A549 (cell line): ENCODE results near the gene RCOR3. TPM values are rescaled to one million over a fixed set of nuclear protein-coding genes. Genes with fewer than 3 reads are reported as not detected.
"Not testable (repeated sequence)": the region's sequence is repeated elsewhere in the genome, so short reads cannot be mapped to it uniquely, and the experiment has no call there.

Source experiments
- ATAC-seq, 2 experiments: fragments of 200-7000 bp in 1 of 2; fragments of >200 bp in 1 of 2; cut with Nextera tagmentation in 1 of 2; cut with Tn5 transposase in 1 of 2; 3 replicates each; pipeline versions ENCODE4 v1.8.0 to v1.9.1; 2018 to 2020; ENCODE audit warnings: mild to moderate bottlenecking in 1 of 2, moderate library complexity in 1 of 2
- CTCF ChIA-PET: fragments of 300-600 bp; sonication (Branson Sonifier 250); formaldehyde crosslinking; extraction: SDS; loops from one replicate; lab custom pipeline; 2021; ENCODE audit warnings: antibody characterized with exemption, inconsistent platforms; lab: Yijun Ruan, JAX
- POLR2A ChIA-PET: fragments of 350-600 bp; formaldehyde crosslinking; extraction: SDS; loops from one replicate; lab custom pipeline; 2021; ENCODE audit warnings: antibody characterized with exemption, inconsistent platforms; lab: Yijun Ruan, JAX
- DNase-seq, 2 experiments: peaks; one replicate each; pipeline versions ENCODE4 v3.0.0 to v3.0.0-alpha.2; 2011 to 2016; ENCODE audit warnings: low read depth in 1 of 2, low spot score in 1 of 2
- FAIRE-seq: peaks from 2 replicates; lab custom pipeline; 2011; peaks lifted over from hg19 to GRCh38; lab: Jason Lieb, UNC
- H3K27ac ChIP-seq, 2 experiments: fragments of >200 bp; sonication (Bioruptor Twin); formaldehyde crosslinking; 3 replicates each; pipeline ENCODE4 v1.5.1; 2016 to 2017
- H3K4me1 ChIP-seq: fragments of >200 bp; sonication (Bioruptor Twin); formaldehyde crosslinking; 3 replicates; pipeline ENCODE4 v1.6.1; 2016
- H3K4me2 ChIP-seq: fragments of >200 bp; sonication (Bioruptor Twin); formaldehyde crosslinking; 3 replicates; pipeline ENCODE4 v1.6.1; 2016
- H3K4me3 ChIP-seq: fragments of >200 bp; sonication (Bioruptor Twin); formaldehyde crosslinking; 3 replicates; pipeline ENCODE4 v1.5.1; 2016
- H3K9me3 ChIP-seq: fragments of >200 bp; sonication (Bioruptor Twin); formaldehyde crosslinking; 3 replicates; pipeline ENCODE4 v1.6.1; 2016
- BHLHE40 ChIP-seq: IDR thresholded peaks from 2 replicates; pipeline ENCODE4 v1.6.1; 2012; ENCODE audit warnings: low read depth, low read length, inconsistent platforms
- CBX8 ChIP-seq: fragments of 200-600 bp; sonication (generic); IDR thresholded peaks from 2 replicates; pipeline ENCODE4 v1.6.1; 2016
- EP300 ChIP-seq, 2 experiments: fragments of >200 bp; sonication (Bioruptor Twin); formaldehyde crosslinking; IDR thresholded peaks; 2 replicates in 1 of 2; 3 replicates in 1 of 2; pipeline ENCODE4 v1.6.1; 2016 to 2017
- FOXS1 ChIP-seq: fragments of 250-450 bp; sonication (Bioruptor Pico); IDR thresholded peaks from 2 replicates; pipeline ENCODE4 v1.5.0; 2020; ENCODE audit warnings: mild to moderate bottlenecking, moderate library complexity
- HOXB13 ChIP-seq: fragments of 250-450 bp; sonication (Bioruptor Pico); IDR thresholded peaks from 2 replicates; pipeline ENCODE4 v1.5.0; 2020; ENCODE audit warnings: low read depth, mild to moderate bottlenecking, moderate library complexity
- PHF8 ChIP-seq: fragments of 200-600 bp; sonication (generic); IDR thresholded peaks from 2 replicates; pipeline ENCODE4 v1.6.1; 2016; ENCODE audit warnings: low read depth, mild to moderate bottlenecking, antibody characterized with exemption, moderate library complexity, borderline replicate concordance
- POLR2AphosphoS2 ChIP-seq: conservative IDR thresholded peaks from 2 replicates; pipeline ENCODE4 v1.6.1; 2012; ENCODE audit warnings: low read length, improper control_type of control experiment, inconsistent platforms
- RAD21 ChIP-seq, 2 experiments: fragments of >200 bp in 1 of 2; sonication (Bioruptor Twin) in 1 of 2; formaldehyde crosslinking in 1 of 2; IDR thresholded peaks in 1 of 2; conservative IDR thresholded peaks in 1 of 2; 2 replicates in 1 of 2; 3 replicates in 1 of 2; pipeline ENCODE4 v1.6.1; 2012 to 2018; ENCODE audit warnings: inconsistent platforms in 1 of 2
- RNF2 ChIP-seq: fragments of 200-600 bp; sonication (generic); IDR thresholded peaks from 2 replicates; pipeline ENCODE4 v1.6.1; 2016; ENCODE audit warnings: low read depth, mild to moderate bottlenecking, antibody characterized with exemption, moderate library complexity, borderline replicate concordance
- TFCP2L1 ChIP-seq: fragments of 250-450 bp; sonication (Bioruptor Pico); IDR thresholded peaks from 2 replicates; pipeline ENCODE4 v1.5.0; 2021; ENCODE audit warnings: mild to moderate bottlenecking
- TP53 ChIP-seq: fragments of 250-450 bp; sonication (Bioruptor Pico); IDR thresholded peaks from 2 replicates; pipeline ENCODE4 v1.5.0; 2021; ENCODE audit warnings: mild to moderate bottlenecking, moderate library complexity
- ZFP36 ChIP-seq: fragments of 450-650 bp; IDR thresholded peaks from 2 replicates; pipeline ENCODE4 v1.6.1; 2014; ENCODE audit warnings: borderline replicate concordance; ENCODE audit not compliant: partially characterized antibody
- WGBS: methylation state at CpG from one replicate; pipeline ENCODE4 v1.1.6; 2017; ENCODE audit errors: missing lambda C conversion rate; 5-methylcytosine and 5-hydroxymethylcytosine counted together
- polyA plus RNA-seq, 4 experiments: library from polyadenylated mRNA; depleted of rRNA in 3 of 4; stranded (reverse); fragments of >200 nt; fragmentation: RNase III in 1 of 4; extraction: RNeasy Plus Mini Kit Qiagen cat#74134 plus additional on column Dnase treatment in 1 of 4; gene quantifications; 2 replicates in 3 of 4; 3 replicates in 1 of 4; pipeline ENCODE4 v1.2.3, GENCODE V29; 2011 to 2017
- TF ChIP-seq, protein P1 (sequence below): fragments of 250-450 bp; sonication (Bioruptor Pico); IDR thresholded peaks from 2 replicates; pipeline ENCODE4 v1.5.0; 2020; ENCODE audit warnings: low read depth, mild to moderate bottlenecking, moderate library complexity
- TF ChIP-seq, protein P2 (sequence below): fragments of 450-650 bp; IDR thresholded peaks from 2 replicates; pipeline ENCODE4 v1.6.1; 2014; ENCODE audit warnings: antibody characterized with exemption
- TF ChIP-seq, protein P3 (sequence below): fragments of >200 bp; sonication (Bioruptor Twin); formaldehyde crosslinking; IDR thresholded peaks from 3 replicates; pipeline ENCODE4 v1.5.1; 2016
- TF ChIP-seq, protein P4 (sequence below): fragments of >200 bp; sonication (Bioruptor Twin); formaldehyde crosslinking; IDR thresholded peaks from 2 replicates; pipeline ENCODE4 v1.6.1; 2016

The RCOR3 gene
- polyA plus RNA-seq, 2 of the 4 experiments (the other 2 are of a cell fraction) = 16.3 to 40.7 TPM

DNA sequence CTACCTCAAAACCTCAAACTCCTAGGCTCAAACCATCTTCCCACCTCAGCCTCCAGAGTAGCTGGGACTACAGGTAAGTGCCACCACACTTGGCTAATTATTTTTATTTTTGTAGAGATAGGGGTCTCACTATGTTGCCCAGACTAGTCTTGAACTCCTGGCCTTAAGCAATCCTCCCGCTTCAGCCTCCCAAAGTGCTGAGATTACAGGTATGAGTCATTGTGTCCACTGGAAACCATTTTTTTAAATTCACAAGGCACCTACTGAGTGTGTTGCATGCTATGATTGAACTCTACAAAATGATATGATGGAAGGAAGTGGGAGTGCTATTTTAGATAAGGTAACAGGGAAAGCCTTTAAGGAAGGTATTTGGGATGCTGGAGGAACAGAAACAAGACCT is 41.8 kb upstream of the RCOR3 start (continued):
- TF ChIP-seq, protein P1, sequence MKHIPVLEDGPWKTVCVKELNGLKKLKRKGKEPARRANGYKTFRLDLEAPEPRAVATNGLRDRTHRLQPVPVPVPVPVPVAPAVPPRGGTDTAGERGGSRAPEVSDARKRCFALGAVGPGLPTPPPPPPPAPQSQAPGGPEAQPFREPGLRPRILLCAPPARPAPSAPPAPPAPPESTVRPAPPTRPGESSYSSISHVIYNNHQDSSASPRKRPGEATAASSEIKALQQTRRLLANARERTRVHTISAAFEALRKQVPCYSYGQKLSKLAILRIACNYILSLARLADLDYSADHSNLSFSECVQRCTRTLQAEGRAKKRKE = no peak
- no peak for TF ChIP-seq RNF2
- TF ChIP-seq TFCP2L1 (CRISPR knock-in tag) = no peak
- TF ChIP-seq POLR2AphosphoS2 = no peak
- no peak for TF ChIP-seq ZFP36
- TF ChIP-seq CBX8 = no peak
- TF ChIP-seq, all 56 proteins: peak for 0

DNA sequence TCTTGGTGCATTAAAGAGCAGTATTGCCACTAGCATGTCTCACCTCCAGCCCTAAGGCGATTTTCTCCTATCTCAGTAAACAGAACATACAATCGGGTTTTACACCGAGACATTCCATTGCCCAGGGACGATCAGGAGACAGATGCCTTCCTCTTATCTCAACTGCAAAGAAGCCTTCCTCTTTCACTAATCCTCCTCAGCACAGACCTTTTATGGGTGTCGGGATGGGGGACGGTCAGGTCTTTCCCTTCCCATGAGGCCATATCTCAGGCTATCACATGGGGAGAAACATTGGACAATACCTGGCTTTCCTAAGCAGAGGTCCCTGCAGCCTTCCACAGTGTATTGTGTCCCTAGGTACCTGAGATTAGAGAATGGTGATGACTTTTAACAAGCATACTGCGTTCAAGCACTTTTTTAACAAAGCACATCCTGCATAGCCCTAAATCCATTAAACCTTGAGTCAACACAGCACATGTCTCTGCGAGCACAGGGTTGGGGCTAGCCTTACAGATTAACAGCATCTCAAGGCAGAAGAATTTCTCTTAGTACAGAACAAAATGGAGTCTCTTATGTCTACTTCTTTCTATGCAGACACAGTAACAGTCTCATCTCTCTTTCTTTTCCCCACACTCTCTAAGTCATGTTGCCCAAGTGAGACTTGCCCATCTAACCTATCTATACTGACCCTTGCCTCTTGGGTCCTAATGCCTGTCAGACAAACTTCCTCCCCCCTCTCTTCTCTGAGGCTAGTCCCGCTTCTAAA is 36.5 kb upstream of the RCOR3 start:
- 45% methylated on average over 9 of the region's 9 CpGs for WGBS
- H3K4me3 ChIP-seq, CTCF ChIA-PET, H3K27ac ChIP-seq, FAIRE-seq, H3K9me3 ChIP-seq, POLR2A ChIA-PET, ATAC-seq, H3K4me1 ChIP-seq, H3K4me2 ChIP-seq, DNase-seq: not testable (repeated sequence)

DNA sequence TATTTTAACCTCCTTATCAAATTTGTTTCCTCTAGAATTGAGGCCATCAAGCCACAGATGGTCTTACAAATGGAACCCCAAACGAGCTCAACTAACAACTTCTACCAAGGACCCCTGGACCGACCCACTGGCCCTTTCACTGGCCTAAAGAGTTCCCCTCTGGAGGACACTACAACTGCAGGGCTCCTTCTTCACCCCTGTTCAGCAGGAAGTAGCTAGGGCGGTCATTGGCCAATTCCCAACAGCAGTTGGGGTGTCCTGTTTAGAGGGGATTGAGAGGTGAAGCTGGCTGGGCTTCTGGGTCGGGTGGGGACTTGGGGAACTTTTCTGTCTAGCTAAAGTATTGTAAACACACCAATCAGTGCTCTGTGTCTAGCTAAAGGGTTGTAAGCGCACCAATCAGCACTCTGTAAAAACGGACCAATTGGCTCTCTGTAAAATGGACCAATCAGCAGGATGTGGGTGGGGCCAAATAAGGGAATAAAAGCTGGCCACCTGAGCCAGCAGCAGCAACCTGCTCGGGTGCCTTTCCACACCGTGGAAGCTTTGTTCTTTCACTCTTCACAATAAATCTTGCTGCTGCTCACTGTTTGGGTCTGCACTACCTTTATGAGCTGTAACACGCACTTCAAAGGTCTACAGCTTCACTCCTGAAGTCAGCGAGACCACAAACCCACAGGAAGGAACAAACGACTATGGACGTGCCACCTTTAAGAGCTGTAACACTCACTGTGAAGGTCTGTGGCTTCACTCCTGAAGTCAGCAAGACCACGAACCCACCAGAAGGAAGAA is 30.4 kb upstream of the RCOR3 start:
- FAIRE-seq, H3K9me3 ChIP-seq, DNase-seq, POLR2A ChIA-PET, H3K4me1 ChIP-seq, ATAC-seq, H3K4me2 ChIP-seq, H3K4me3 ChIP-seq, H3K27ac ChIP-seq: not testable (repeated sequence)
- CTCF ChIA-PET = interaction anchor here (0.8 kb wide), 1 partner anchor 30 kb away, joined by 3 read pairs; no protein-coding TSS in a partner anchor
- WGBS = 60% methylated on average over 13 of the region's 13 CpGs

DNA sequence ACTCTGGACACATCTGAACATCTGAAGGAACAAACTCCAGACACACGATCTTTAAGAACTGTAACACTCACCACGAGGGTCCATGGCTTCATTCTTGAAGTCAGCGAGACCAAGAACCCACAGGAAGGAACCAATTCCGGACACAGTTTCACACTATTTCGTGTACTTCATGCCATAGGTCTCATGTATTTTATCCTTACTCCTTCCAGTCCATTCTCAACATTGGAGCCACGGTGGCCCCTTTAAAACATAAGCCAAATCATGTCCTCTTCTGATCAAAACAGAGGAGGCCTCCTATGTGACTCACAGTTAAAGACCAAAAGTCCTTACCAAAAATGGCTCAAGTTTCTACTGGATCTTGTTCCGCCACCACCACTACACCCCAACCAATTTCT is 29.8 kb upstream of the RCOR3 start:
- no peak overlapping the region for H3K4me3 ChIP-seq
- no peak overlapping the region for H3K4me2 ChIP-seq
- ChIA-PET CTCF (no interaction called here), POLR2A (no interaction called here)
- no peak for DNase-seq
- FAIRE-seq = no peak
- TF ChIP-seq, protein P2, sequence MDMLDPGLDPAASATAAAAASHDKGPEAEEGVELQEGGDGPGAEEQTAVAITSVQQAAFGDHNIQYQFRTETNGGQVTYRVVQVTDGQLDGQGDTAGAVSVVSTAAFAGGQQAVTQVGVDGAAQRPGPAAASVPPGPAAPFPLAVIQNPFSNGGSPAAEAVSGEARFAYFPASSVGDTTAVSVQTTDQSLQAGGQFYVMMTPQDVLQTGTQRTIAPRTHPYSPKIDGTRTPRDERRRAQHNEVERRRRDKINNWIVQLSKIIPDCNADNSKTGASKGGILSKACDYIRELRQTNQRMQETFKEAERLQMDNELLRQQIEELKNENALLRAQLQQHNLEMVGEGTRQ = no peak
- TF ChIP-seq EP300 (IDR thresholded peaks at IDR 0.05) (no peak), RAD21 (conservative IDR thresholded peaks at IDR 0.05 in 1 of 2, IDR thresholded peaks at IDR 0.05 in 1 of 2) (no peak), BHLHE40 (no peak), PHF8 (no peak), HOXB13 (CRISPR knock-in tag) (no peak), FOXS1 (CRISPR knock-in tag) (no peak), POLR2AphosphoS2 (no peak), TP53 (CRISPR knock-in tag) (no peak)
- TF ChIP-seq, protein P3, sequence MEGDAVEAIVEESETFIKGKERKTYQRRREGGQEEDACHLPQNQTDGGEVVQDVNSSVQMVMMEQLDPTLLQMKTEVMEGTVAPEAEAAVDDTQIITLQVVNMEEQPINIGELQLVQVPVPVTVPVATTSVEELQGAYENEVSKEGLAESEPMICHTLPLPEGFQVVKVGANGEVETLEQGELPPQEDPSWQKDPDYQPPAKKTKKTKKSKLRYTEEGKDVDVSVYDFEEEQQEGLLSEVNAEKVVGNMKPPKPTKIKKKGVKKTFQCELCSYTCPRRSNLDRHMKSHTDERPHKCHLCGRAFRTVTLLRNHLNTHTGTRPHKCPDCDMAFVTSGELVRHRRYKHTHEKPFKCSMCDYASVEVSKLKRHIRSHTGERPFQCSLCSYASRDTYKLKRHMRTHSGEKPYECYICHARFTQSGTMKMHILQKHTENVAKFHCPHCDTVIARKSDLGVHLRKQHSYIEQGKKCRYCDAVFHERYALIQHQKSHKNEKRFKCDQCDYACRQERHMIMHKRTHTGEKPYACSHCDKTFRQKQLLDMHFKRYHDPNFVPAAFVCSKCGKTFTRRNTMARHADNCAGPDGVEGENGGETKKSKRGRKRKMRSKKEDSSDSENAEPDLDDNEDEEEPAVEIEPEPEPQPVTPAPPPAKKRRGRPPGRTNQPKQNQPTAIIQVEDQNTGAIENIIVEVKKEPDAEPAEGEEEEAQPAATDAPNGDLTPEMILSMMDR = no peak
- TF ChIP-seq, protein P4, sequence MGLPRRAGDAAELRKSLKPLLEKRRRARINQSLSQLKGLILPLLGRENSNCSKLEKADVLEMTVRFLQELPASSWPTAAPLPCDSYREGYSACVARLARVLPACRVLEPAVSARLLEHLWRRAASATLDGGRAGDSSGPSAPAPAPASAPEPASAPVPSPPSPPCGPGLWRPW = no peak
- H3K4me1 ChIP-seq = no peaks in the 10 kb centered on the region
- H3K9me3 ChIP-seq = no peaks in the 10 kb centered on the region
- 48% methylated on average over 7 of the region's 7 CpGs for WGBS
- H3K27ac ChIP-seq = no peak overlapping the region
- ATAC-seq = no peak
